ENCODE data around the gene ZDHHC11. TPM values are rescaled to one million over a fixed set of nuclear protein-coding genes. Genes with fewer than 3 reads are reported as not detected.
"Not testable (repeated sequence)": the region's sequence is repeated elsewhere in the genome, so short reads cannot be mapped to it uniquely, and the experiment has no call there.

Gene ZDHHC11
- total RNA-seq, 1 experiment from 2014 or later: 2.2 TPM

GRCh38 chr5:882253-883183 lies 31.7 kb upstream of the ZDHHC11 start:
- in situ Hi-C loops (cut with HindIII; ENCODE audit: low pct_unique_long_range_greater_than_20kb, low sequenced_read_pairs): no loop called here
- no peak for DNase-seq (ENCODE audit: low read depth)

- no peak for DNase-seq (ENCODE audit: low read depth)
- in situ Hi-C loops (cut with HindIII; ENCODE audit: low pct_unique_long_range_greater_than_20kb, low sequenced_read_pairs): no loop called here
These were observed 30.8 kb upstream of the ZDHHC11 start for GRCh38 chr5:881551-881935.

- in situ Hi-C loops (cut with HindIII; ENCODE audit: low pct_unique_long_range_greater_than_20kb, low sequenced_read_pairs): no loop called here
- no peak for DNase-seq (ENCODE audit: low read depth)
These were observed 30.2 kb upstream of the ZDHHC11 start for GRCh38 chr5:880816-881550.

GRCh38 chr5:878677-879076 lies 27.9 kb upstream of the ZDHHC11 start:
- in situ Hi-C loops (cut with HindIII; ENCODE audit: low pct_unique_long_range_greater_than_20kb, low sequenced_read_pairs); DNase-seq (ENCODE audit: low read depth): not testable (repeated sequence)

- in situ Hi-C loops (cut with HindIII; ENCODE audit: low pct_unique_long_range_greater_than_20kb, low sequenced_read_pairs): no loop called here
- no peak for DNase-seq (ENCODE audit: low read depth)
These were observed 27.3 kb upstream of the ZDHHC11 start for GRCh38 chr5:878125-878524.

GRCh38 chr5:876398-877365 lies 25.9 kb upstream of the ZDHHC11 start:
- no peak for DNase-seq (ENCODE audit: low read depth)
- in situ Hi-C loops (cut with HindIII; ENCODE audit: low pct_unique_long_range_greater_than_20kb, low sequenced_read_pairs): no loop called here

GRCh38 chr5:875931-876330 lies 25.1 kb upstream of the ZDHHC11 start:
- in situ Hi-C loops (cut with HindIII; ENCODE audit: low pct_unique_long_range_greater_than_20kb, low sequenced_read_pairs): no loop called here
- no peak for DNase-seq (ENCODE audit: low read depth)

- DNase-seq (ENCODE audit: low read depth): no peak
- in situ Hi-C loops (cut with HindIII; ENCODE audit: low pct_unique_long_range_greater_than_20kb, low sequenced_read_pairs): no loop called here
These were observed 22.5 kb upstream of the ZDHHC11 start for GRCh38 chr5:873328-873727.

GRCh38 chr5:872301-872700 lies 21.5 kb upstream of the ZDHHC11 start:
- in situ Hi-C loops (cut with HindIII; ENCODE audit: low pct_unique_long_range_greater_than_20kb, low sequenced_read_pairs): no loop called here

GRCh38 chr5:871596-872298 lies 21.0 kb upstream of the ZDHHC11 start:
- no peak for DNase-seq (ENCODE audit: low read depth)
- in situ Hi-C loops (cut with HindIII; ENCODE audit: low pct_unique_long_range_greater_than_20kb, low sequenced_read_pairs): no loop called here

More at GRCh38 chr5:872301-872700, 21.5 kb upstream of the ZDHHC11 start:
- DNase-seq (ENCODE audit: low read depth): no peak

GRCh38 chr5:870956-871355 lies 20.2 kb upstream of the ZDHHC11 start:
- in situ Hi-C loops (cut with HindIII; ENCODE audit: low pct_unique_long_range_greater_than_20kb, low sequenced_read_pairs): no loop called here
- DNase-seq (ENCODE audit: low read depth): no peak

- in situ Hi-C loops (cut with HindIII; ENCODE audit: low pct_unique_long_range_greater_than_20kb, low sequenced_read_pairs): no loop called here
These were observed 17.8 kb upstream of the ZDHHC11 start for GRCh38 chr5:868428-869135.

GRCh38 chr5:867300-867870 lies 16.6 kb upstream of the ZDHHC11 start:
- in situ Hi-C loops (cut with HindIII; ENCODE audit: low pct_unique_long_range_greater_than_20kb, low sequenced_read_pairs): no loop called here
- DNase-seq (ENCODE audit: low read depth): no peak

More at GRCh38 chr5:868428-869135, 17.8 kb upstream of the ZDHHC11 start:
- DNase-seq (ENCODE audit: low read depth): no peak

GRCh38 chr5:865771-866170 lies 15.0 kb upstream of the ZDHHC11 start:
- in situ Hi-C loops (cut with HindIII; ENCODE audit: low pct_unique_long_range_greater_than_20kb, low sequenced_read_pairs): no loop called here
- no peak for DNase-seq (ENCODE audit: low read depth)

GRCh38 chr5:865168-865521 lies 14.4 kb upstream of the ZDHHC11 start:
- no peak for DNase-seq (ENCODE audit: low read depth)
- in situ Hi-C loops (cut with HindIII; ENCODE audit: low pct_unique_long_range_greater_than_20kb, low sequenced_read_pairs): no loop called here

GRCh38 chr5:864492-865167 lies 13.8 kb upstream of the ZDHHC11 start:
- in situ Hi-C loops (cut with HindIII; ENCODE audit: low pct_unique_long_range_greater_than_20kb, low sequenced_read_pairs): no loop called here
- DNase-seq (ENCODE audit: low read depth): no peak

Data from Caki2 (cell line).